GM12891 (cell line): ENCODE data around the gene MDFIC2.
"Not testable (repeated sequence)": the region's sequence is repeated elsewhere in the genome, so short reads cannot be mapped to it uniquely, and the experiment has no call there.

Experiments used
- DNase-seq: peaks from one replicate; pipeline ENCODE4 v3.0.0; 2011; ENCODE audit warnings: low spot score; ENCODE audit not compliant: insufficient read length
- FAIRE-seq: peaks from 2 replicates; lab custom pipeline; 2011; peaks lifted over from hg19 to GRCh38; lab: Jason Lieb, UNC
- PAX5 ChIP-seq: IDR thresholded peaks from 2 replicates; pipeline ENCODE4 v1.6.1; 2011; ENCODE audit warnings: low read length, moderate library complexity, mild to moderate bottlenecking; ENCODE audit not compliant: insufficient read depth, severe bottlenecking
- POLR2A ChIP-seq: IDR thresholded peaks from 2 replicates; pipeline ENCODE4 v1.6.1; 2011; ENCODE audit warnings: low read depth, low read length, control low read depth
- POLR2AphosphoS5 ChIP-seq: IDR thresholded peaks from 2 replicates; pipeline ENCODE4 v1.6.1; 2011; ENCODE audit warnings: low read depth, low read length, control low read depth
- POU2F2 ChIP-seq: IDR thresholded peaks from 2 replicates; pipeline ENCODE4 v1.6.1; 2011; ENCODE audit warnings: low read depth, mild to moderate bottlenecking, control low read depth, low read length, moderate library complexity
- SPI1 ChIP-seq: IDR thresholded peaks from 2 replicates; pipeline ENCODE4 v1.6.1; 2011; ENCODE audit warnings: low read depth, low read length, control low read depth
- TAF1 ChIP-seq: IDR thresholded peaks from 2 replicates; pipeline ENCODE4 v1.6.1; 2011; ENCODE audit warnings: low read depth, low read length, control low read depth

Gene MDFIC2

DNA sequence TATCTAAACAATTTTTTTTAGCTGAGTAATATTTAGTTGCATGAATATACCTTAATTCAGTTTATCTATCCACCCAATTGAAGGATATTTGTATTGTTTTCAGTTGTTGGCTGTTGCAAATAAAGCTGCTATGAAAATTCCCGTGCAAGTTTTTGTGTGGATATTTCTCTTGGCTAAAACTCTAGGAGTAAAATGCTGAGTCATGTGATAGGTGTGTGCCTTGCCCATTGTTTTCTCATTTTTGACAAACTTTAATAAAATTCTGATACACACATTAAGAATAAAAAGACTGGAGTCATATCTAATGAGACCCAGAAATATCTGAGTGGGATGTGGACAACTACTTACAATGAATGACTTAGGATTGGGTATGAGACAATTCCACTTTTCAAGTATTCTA, 78.6 kb downstream of the MDFIC2 start:
- no peak for DNase-seq
- TF ChIP-seq SPI1 (no peak), POLR2AphosphoS5 (no peak), PAX5 (no peak), TAF1 (no peak), POLR2A (no peak), POU2F2 (no peak)
- no peak for FAIRE-seq

- FAIRE-seq (no peak), DNase-seq (no peak)
- TF ChIP-seq PAX5 (no peak), POU2F2 (no peak), POLR2A (no peak), SPI1 (no peak), POLR2AphosphoS5 (no peak)
Measured at GRCh38 chr3:70233112-70233511, 79.3 kb downstream of the MDFIC2 start.

DNA sequence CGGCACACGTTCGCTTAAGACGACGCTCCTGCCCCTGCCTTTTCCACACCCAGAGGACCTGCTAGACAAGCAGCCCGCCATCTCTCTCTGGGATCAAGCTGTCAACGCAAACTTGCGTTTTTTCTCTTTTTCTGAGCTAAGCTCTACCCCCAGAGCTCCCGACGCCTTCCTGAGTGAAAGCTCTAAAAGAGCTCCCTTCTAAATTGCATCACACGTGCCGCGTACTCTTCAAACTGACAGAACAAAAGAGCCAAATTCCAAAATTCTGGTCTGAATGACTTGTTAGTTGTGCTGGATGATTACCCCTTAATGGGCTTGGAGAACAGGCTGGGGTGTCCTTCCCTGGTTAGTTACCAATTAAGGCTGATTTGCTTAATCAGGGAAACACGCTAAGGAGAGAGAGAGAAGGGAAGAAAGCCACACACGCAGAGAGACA, 81.2 kb downstream of the MDFIC2 start:
- TF ChIP-seq SPI1, result no peak
- TF ChIP-seq PAX5, result no peak
- no peak for TF ChIP-seq POLR2AphosphoS5
- no peak for TF ChIP-seq POLR2A
- no peak for TF ChIP-seq POU2F2
- TF ChIP-seq TAF1, result no peak
- FAIRE-seq (no peak), DNase-seq (no peak)

DNA sequence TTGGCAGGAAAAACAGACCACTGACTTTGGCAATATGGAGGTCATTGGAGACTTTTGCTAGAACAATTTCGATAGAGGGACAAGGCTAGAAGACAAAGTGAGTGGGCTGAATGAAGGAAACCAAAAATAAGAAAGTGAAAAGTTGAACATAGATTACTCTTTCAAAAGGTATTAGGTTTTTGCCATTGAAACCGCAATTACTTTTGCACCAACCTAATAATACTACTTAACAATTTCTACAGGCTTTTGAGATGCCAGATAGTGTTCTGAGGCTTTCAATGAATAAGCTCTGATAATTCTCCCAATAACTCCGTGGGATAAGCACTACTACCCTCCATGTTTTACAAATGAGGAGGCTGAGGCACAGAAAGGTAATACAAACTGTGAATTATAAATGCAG, 85.0 kb downstream of the MDFIC2 start:
- no peak for DNase-seq
- TF ChIP-seq POU2F2 (no peak), SPI1 (no peak), POLR2AphosphoS5 (no peak), TAF1 (no peak), POLR2A (no peak), PAX5 (no peak)
- FAIRE-seq, result no peak

- DNase-seq, result no peak
- TF ChIP-seq POLR2AphosphoS5 (no peak), PAX5 (no peak), POU2F2 (no peak), TAF1 (no peak), SPI1 (no peak), POLR2A (no peak)
- FAIRE-seq, result no peak
Measured at GRCh38 chr3:70225146-70225545, 87.3 kb downstream of the MDFIC2 start.

GRCh38 chr3:70224337-70224736, 88.1 kb downstream of the MDFIC2 start:
- no peak for FAIRE-seq
- DNase-seq, result no peak
- TF ChIP-seq POLR2A, result no peak

GRCh38 chr3:70218471-70218870, 94.0 kb downstream of the MDFIC2 start:
- DNase-seq (no peak), FAIRE-seq (no peak)
- no peak for TF ChIP-seq SPI1
- TF ChIP-seq PAX5, result no peak
- no peak for TF ChIP-seq POLR2AphosphoS5
- TF ChIP-seq TAF1, result no peak
- no peak for TF ChIP-seq POU2F2
- no peak for TF ChIP-seq POLR2A

DNA sequence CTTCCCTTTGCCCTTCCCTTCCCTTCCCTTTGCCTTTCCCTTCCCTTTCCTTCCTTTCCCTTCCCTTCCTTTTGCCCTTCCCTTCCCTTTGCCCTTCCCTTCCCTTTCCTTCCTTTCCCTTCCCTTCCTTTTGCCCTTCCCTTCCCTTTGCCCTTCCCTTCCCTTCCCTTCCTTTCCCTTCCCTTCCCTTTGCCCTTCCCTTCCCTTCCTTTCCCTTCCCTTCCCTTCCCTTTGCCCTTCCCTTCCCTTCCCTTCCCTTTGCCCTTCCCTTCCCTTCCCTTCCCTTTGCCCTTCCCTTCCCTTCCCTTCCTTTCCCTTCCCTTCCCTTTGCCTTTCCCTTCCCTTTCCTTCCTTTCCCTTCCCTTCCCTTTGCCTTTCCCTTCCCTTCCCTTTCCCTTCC, 101.2 kb downstream of the MDFIC2 start:
- not testable (repeated sequence) for DNase-seq, FAIRE-seq

DNA sequence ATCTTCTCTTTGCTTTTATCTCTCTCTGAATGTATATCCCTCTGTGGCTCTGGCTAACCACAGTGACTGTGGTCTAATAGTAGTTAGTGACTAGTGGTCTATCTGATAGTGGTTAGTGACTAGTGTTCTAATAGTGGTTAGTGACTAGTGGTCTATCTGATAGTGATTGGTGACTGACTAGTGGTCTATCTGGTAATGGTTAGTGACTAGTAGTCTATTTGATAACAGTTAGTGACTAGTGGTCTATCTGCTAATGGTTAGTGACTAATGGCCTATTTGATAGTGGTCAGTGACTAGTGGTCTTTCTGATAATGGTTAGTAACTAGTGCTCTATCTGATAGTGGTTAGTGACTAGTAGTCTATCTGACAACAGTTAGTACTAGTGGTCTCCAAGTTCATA, 110.5 kb downstream of the MDFIC2 start:
- no peak for TF ChIP-seq POLR2A
- no peak for FAIRE-seq

DNA sequence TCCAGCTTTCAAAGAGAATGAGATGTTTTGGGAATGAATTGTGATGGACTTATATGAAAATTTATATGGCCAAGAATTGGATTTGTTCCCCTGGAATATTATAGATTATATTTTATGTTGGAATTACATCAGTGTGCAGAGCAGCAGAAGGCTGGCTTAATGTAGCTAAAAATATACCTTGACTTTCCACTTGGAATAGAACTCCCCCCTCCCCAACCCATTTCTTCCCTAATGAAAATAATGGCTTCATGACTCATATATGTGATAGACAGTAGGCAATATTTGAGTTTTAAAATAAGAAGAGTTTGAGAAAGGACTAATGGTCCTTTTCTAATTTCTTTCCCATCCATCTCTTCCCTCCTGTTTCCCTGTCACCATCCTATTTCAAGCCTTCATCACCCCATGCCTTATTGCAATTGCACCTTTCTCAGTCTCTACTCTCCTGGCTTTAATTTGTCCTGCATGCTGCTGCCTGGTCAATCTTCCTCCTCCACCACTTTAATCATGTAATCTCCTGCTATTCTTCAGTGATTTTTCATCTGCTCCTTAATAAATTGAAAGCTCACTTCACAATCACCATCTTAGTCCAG, 122.5 kb downstream of the MDFIC2 start:
- TF ChIP-seq TAF1 (no peak), POLR2AphosphoS5 (no peak)
- FAIRE-seq (no peak), DNase-seq (no peak)

More for the DNA sequence above, 110.5 kb downstream of the MDFIC2 start:
- DNase-seq, result no peak

DNA sequence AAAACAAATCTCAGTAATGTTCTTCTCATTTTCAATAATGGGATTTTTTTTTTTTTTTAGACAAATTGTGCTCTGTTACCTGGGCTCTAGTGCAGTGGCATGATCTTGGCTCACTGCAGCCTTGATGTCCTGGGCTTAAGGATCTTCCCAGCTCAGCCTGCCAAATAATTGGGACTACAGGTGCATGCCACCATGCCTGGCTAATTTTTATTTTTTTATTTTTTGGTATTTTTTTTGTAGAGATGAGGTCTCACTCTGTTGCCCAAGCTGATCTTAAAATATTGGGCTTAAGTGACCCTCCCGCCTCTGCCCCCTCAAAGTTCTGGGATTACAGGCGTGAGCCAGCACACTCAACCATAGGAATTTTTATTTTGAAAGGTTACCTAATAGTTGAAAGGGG, 126.2 kb downstream of the MDFIC2 start:
- DNase-seq, result no peak
- FAIRE-seq, result no peak
- no peak for TF ChIP-seq POU2F2
- TF ChIP-seq SPI1, result no peak
- TF ChIP-seq TAF1, result no peak
- no peak for TF ChIP-seq POLR2A
- no peak for TF ChIP-seq POLR2AphosphoS5
- no peak for TF ChIP-seq PAX5

GRCh38 chr3:70185661-70186060, 126.8 kb downstream of the MDFIC2 start:
- FAIRE-seq, result no peak
- TF ChIP-seq POLR2A (no peak), TAF1 (no peak), PAX5 (no peak), POU2F2 (no peak), SPI1 (no peak), POLR2AphosphoS5 (no peak)

More at GRCh38 chr3:70185661-70186060, 126.8 kb downstream of the MDFIC2 start:
- no peak for DNase-seq
